K562 (cell line): ENCODE results near the gene ADAMTS6. TPM values are rescaled to one million over a fixed set of nuclear protein-coding genes. Genes with fewer than 3 reads are reported as not detected.

Experiments
- ARID2 ChIP-seq: fragments of 450-650 bp; IDR thresholded peaks from 2 replicates; pipeline ENCODE4 v1.6.1; 2017; ENCODE audit warnings: antibody characterized with exemption, mild to moderate bottlenecking
- ATF1 ChIP-seq, 2 experiments: fragments of 450-650 bp in 1 of 2; IDR thresholded peaks; 2 replicates each; pipeline ENCODE4 v1.6.1; 2016; ENCODE audit warnings: missing compliant biosample characterization in 1 of 2, missing genetic modification characterization in 1 of 2
- BCL6 ChIP-seq: fragments of 250-450 bp; sonication (Bioruptor Pico); IDR thresholded peaks from 2 replicates; pipeline ENCODE4 v1.4.0; 2020
- BRF1 ChIP-seq: IDR thresholded peaks from 3 replicates; pipeline ENCODE4 v1.6.1; 2011; ENCODE audit warnings: borderline replicate concordance, mild to moderate bottlenecking; ENCODE audit not compliant: insufficient read length; ENCODE audit errors: extremely low read depth
- ESRRB ChIP-seq: fragments of 250-450 bp; sonication (Bioruptor Pico); IDR thresholded peaks from 2 replicates; pipeline ENCODE4 v1.5.0; 2020; ENCODE audit warnings: mild to moderate bottlenecking, moderate library complexity, borderline replicate concordance
- FOXJ2 ChIP-seq: fragments of 200-800 bp; sonication (Bioruptor generic); IDR thresholded peaks from 2 replicates; pipeline ENCODE4 v1.6.1; 2016; ENCODE audit warnings: missing genetic modification characterization, missing compliant biosample characterization
- FOXP1 ChIP-seq: sonication (generic); formaldehyde crosslinking; IDR thresholded peaks from 2 replicates; pipeline ENCODE4 v1.8.0; 2022; ENCODE audit warnings: mild to moderate bottlenecking, missing genetic modification reagents
- HDAC8 ChIP-seq: fragments of 450-650 bp; IDR thresholded peaks from 2 replicates; pipeline ENCODE4 v1.6.1; 2016; ENCODE audit warnings: mild to moderate bottlenecking, missing genetic modification characterization, moderate library complexity, missing compliant biosample characterization
- IFI16 ChIP-seq: fragments of 250-450 bp; sonication (Bioruptor Pico); IDR thresholded peaks from 2 replicates; pipeline ENCODE4 v2.1.2; 2022; ENCODE audit warnings: mild to moderate bottlenecking, inconsistent platforms
- MBD2 ChIP-seq: sonication (generic); IDR thresholded peaks from 2 replicates; pipeline ENCODE4 v1.6.1; 2016; ENCODE audit warnings: low read depth, borderline replicate concordance
- NEUROD1 ChIP-seq: fragments of 150-350 bp; IDR thresholded peaks from 2 replicates; pipeline ENCODE4 v1.6.1; 2014; ENCODE audit warnings: borderline replicate concordance, low read length, low read depth; ENCODE audit not compliant: partially characterized antibody
- NONO ChIP-seq, 2 experiments: fragments of 200-400 bp in 1 of 2; fragments of 450-650 bp in 1 of 2; formaldehyde crosslinking in 1 of 2; IDR thresholded peaks; 2 replicates each; pipeline ENCODE4 v1.6.1; 2017; ENCODE audit warnings: low read depth in 2 of 2, mild to moderate bottlenecking in 2 of 2, moderate library complexity in 2 of 2, low read length in 1 of 2
- PHF21A ChIP-seq: fragments of 450-650 bp; IDR thresholded peaks from 2 replicates; pipeline ENCODE4 v1.6.1; 2017; ENCODE audit warnings: low read depth, borderline replicate concordance
- PML ChIP-seq: IDR thresholded peaks from 2 replicates; pipeline ENCODE4 v1.6.1; 2012; ENCODE audit warnings: low read length, inconsistent platforms
- PPARD ChIP-seq: fragments of 250-450 bp; sonication (Bioruptor Pico); IDR thresholded peaks from 2 replicates; pipeline ENCODE4 v1.8.0; 2022; ENCODE audit warnings: inconsistent platforms, mild to moderate bottlenecking, moderate library complexity
- PTBP1 ChIP-seq: fragments of 200-400 bp; formaldehyde crosslinking; IDR thresholded peaks from 2 replicates; pipeline ENCODE4 v1.6.1; 2017; ENCODE audit warnings: low read depth, low read length
- RNF2 ChIP-seq: sonication (generic); IDR thresholded peaks from 2 replicates; pipeline ENCODE4 v1.6.1; 2016
- SRF ChIP-seq, 2 experiments: fragments of 250-450, 450-650 bp in 1 of 2; sonication (Bioruptor Pico) in 1 of 2; sonication (generic) in 1 of 2; formaldehyde crosslinking; IDR thresholded peaks; 2 replicates each; pipeline versions ENCODE4 v1.5.0 to v1.5.1; 2020 to 2022; ENCODE audit warnings: mild to moderate bottlenecking in 1 of 2, missing genetic modification reagents in 1 of 2
- STAT5A ChIP-seq: IDR thresholded peaks from 2 replicates; pipeline ENCODE4 v1.6.1; 2012; ENCODE audit warnings: low read length, inconsistent platforms, borderline replicate concordance
- TEAD4 ChIP-seq, 2 experiments: sonication (generic) in 1 of 2; formaldehyde crosslinking in 1 of 2; IDR thresholded peaks; 2 replicates each; pipeline versions ENCODE4 v1.6.1 to v1.8.0; 2012 to 2022; ENCODE audit warnings: borderline replicate concordance in 1 of 2, inconsistent platforms in 1 of 2, low read length in 1 of 2, mild to moderate bottlenecking in 1 of 2, missing genetic modification reagents in 1 of 2
- ZKSCAN1 ChIP-seq: fragments of 150-350 bp; IDR thresholded peaks from 2 replicates; pipeline ENCODE4 v1.6.1; 2016; ENCODE audit warnings: low read depth, low read length
- ZNF282 ChIP-seq: sonication (generic); formaldehyde crosslinking; IDR thresholded peaks from 2 replicates; pipeline ENCODE4 v1.8.1; 2023; ENCODE audit warnings: missing genetic modification reagents
- polyA plus RNA-seq, 8 experiments: library from polyadenylated mRNA; depleted of rRNA in 4 of 8; stranded (reverse) in 5 of 8; unstranded in 3 of 8; fragments of >200 nt; fragmentation: Nextera tagmentation in 2 of 8; fragmentation: Illumina TruSeq in 1 of 8; extraction: Ambion mirVana in 2 of 8; extraction: Trizol in 1 of 8; gene quantifications; 2 replicates each; pipeline versions ENCODE4 v1.2.1 to v1.2.3, GENCODE V29; 2011 to 2014; ENCODE audit warnings: inconsistent platforms in 1 of 8, missing spikeins in 1 of 8
- total RNA-seq, 7 experiments: library from RNA; depleted of rRNA in 6 of 7; stranded (reverse); fragments of >200 nt in 6 of 7; fragmentation: Illumina TruSeq in 2 of 7; extraction: Trizol in 2 of 7; gene quantifications; 2 replicates each; pipeline versions ENCODE4 v1.2.1 to v1.2.3, GENCODE V29; 2011 to 2021; ENCODE audit warnings: low replicate concordance in 1 of 7
- TF ChIP-seq, protein P1 (sequence below): fragments of 250-450 bp; sonication (Bioruptor Pico); IDR thresholded peaks from 2 replicates; pipeline ENCODE4 v1.4.0; 2020; ENCODE audit warnings: mild to moderate bottlenecking, moderate library complexity, borderline replicate concordance
- TF ChIP-seq, protein P2 (sequence below): fragments of 450-650 bp; IDR thresholded peaks from 2 replicates; pipeline ENCODE4 v1.7.1; 2018; ENCODE audit warnings: mild to moderate bottlenecking, low read depth; ENCODE audit not compliant: partially characterized antibody

Gene ADAMTS6
- total and polyA plus RNA-seq, 9 of the 15 experiments (the other 6 are each of a cell fraction or from before 2014, with no cell fraction given) = 0.57 to 5.3 (median 1.5) TPM

DNA sequence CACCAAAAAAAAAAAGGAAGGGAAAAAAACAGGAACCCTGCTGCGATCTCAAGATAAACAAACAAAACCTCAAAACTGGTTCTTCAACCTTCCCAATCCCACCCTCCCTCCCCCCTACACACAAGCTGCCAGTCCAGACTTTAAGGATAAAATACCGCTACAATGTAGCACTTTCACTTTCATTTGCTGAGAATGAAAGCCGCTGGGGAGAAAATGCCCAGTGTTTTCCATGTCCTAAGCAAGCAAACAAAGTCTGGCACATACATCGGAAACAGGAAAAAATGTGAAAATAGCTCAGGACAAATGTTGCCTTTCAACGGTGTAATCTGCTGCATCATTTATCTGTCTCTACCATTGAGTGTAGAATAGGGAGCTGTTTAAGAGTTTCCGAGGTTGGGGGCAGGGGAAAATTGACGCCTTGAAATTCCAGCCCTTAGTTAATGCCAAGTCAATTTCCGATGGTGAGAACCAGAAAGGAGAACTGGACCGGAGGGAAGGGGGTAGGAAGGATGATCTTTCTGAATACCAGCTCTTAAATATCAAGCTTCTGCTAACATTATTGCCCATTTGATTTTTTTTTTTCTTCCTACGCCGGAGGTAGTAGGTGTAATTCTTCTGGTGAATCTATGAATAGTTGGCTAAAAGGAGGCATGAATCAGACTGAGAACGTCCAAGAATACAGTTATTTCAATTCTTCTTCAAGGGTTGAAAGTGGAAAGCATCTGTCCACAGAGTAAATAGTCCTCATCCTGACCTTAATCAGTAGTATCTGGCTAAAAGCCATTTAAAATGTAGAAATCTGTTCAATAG lies 1.2 kb upstream of the ADAMTS6 start (continued):
- TF ChIP-seq, protein P1, sequence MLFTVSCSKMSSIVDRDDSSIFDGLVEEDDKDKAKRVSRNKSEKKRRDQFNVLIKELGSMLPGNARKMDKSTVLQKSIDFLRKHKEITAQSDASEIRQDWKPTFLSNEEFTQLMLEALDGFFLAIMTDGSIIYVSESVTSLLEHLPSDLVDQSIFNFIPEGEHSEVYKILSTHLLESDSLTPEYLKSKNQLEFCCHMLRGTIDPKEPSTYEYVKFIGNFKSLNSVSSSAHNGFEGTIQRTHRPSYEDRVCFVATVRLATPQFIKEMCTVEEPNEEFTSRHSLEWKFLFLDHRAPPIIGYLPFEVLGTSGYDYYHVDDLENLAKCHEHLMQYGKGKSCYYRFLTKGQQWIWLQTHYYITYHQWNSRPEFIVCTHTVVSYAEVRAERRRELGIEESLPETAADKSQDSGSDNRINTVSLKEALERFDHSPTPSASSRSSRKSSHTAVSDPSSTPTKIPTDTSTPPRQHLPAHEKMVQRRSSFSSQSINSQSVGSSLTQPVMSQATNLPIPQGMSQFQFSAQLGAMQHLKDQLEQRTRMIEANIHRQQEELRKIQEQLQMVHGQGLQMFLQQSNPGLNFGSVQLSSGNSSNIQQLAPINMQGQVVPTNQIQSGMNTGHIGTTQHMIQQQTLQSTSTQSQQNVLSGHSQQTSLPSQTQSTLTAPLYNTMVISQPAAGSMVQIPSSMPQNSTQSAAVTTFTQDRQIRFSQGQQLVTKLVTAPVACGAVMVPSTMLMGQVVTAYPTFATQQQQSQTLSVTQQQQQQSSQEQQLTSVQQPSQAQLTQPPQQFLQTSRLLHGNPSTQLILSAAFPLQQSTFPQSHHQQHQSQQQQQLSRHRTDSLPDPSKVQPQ (CRISPR knock-in tag) = no peak
- TF ChIP-seq PHF21A = no peak
- no peak; the same call in 1 of the 2 replicates for TF ChIP-seq FOXJ2
- no peak for TF ChIP-seq STAT5A
- TF ChIP-seq, protein P2, sequence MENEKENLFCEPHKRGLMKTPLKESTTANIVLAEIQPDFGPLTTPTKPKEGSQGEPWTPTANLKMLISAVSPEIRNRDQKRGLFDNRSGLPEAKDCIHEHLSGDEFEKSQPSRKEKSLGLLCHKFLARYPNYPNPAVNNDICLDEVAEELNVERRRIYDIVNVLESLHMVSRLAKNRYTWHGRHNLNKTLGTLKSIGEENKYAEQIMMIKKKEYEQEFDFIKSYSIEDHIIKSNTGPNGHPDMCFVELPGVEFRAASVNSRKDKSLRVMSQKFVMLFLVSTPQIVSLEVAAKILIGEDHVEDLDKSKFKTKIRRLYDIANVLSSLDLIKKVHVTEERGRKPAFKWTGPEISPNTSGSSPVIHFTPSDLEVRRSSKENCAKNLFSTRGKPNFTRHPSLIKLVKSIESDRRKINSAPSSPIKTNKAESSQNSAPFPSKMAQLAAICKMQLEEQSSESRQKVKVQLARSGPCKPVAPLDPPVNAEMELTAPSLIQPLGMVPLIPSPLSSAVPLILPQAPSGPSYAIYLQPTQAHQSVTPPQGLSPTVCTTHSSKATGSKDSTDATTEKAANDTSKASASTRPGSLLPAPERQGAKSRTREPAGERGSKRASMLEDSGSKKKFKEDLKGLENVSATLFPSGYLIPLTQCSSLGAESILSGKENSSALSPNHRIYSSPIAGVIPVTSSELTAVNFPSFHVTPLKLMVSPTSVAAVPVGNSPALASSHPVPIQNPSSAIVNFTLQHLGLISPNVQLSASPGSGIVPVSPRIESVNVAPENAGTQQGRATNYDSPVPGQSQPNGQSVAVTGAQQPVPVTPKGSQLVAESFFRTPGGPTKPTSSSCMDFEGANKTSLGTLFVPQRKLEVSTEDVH = no peak
- TF ChIP-seq BRF1 = no peak
- no peak for TF ChIP-seq PPARD
- no peak for TF ChIP-seq BCL6 (CRISPR knock-in tag)
- TF ChIP-seq TEAD4 (IDR thresholded peaks at IDR 0.05; ENCODE audit: low read length) = 0 out of 2 replicates have a peak, but pooled peaks have one; percentile 29
- no peak for TF ChIP-seq TEAD4 (CRISPR knock-in tag; IDR thresholded peaks at IDR 0.05; ENCODE audit: borderline replicate concordance)
- no peak for TF ChIP-seq RNF2
- no peak for TF ChIP-seq FOXP1 (CRISPR knock-in tag)
- TF ChIP-seq ZNF282 (CRISPR knock-in tag) = no peak
- TF ChIP-seq HDAC8 (tag) = no peak
- TF ChIP-seq NEUROD1 = no peak
- TF ChIP-seq NONO (IDR thresholded peaks at IDR 0.05; ENCODE audit: low read depth in 2 of 2, low read length in 1 of 2) = no peak
- no peak for TF ChIP-seq IFI16
- TF ChIP-seq PML = no peak
- 0 out of 2 replicates have a peak, but pooled peaks have one; percentile 19 for TF ChIP-seq ARID2
- no peak for TF ChIP-seq PTBP1
- TF ChIP-seq SRF (CRISPR knock-in tag; IDR thresholded peaks at IDR 0.05) = no peak
- no peak for TF ChIP-seq ATF1 (CRISPR knock-in tag; IDR thresholded peaks at IDR 0.05)
- TF ChIP-seq ATF1 (tag; IDR thresholded peaks at IDR 0.05) = no peak
- TF ChIP-seq ZKSCAN1 = no peak
- TF ChIP-seq MBD2 = no peak
- TF ChIP-seq ESRRB = no peak
